A549 (cell line): ENCODE measurements around the gene KCNQ1. TPM values are rescaled to one million over a fixed set of nuclear protein-coding genes. Genes with fewer than 3 reads are reported as not detected.

ENCODE experiments used
- ATAC-seq, 2 experiments: fragments of 200-7000 bp in 1 of 2; fragments of >200 bp in 1 of 2; cut with Nextera tagmentation in 1 of 2; cut with Tn5 transposase in 1 of 2; 3 replicates each; pipeline versions ENCODE4 v1.8.0 to v1.9.1; 2018 to 2020; ENCODE audit warnings: mild to moderate bottlenecking in 1 of 2, moderate library complexity in 1 of 2
- CTCF ChIA-PET: fragments of 300-600 bp; sonication (Branson Sonifier 250); formaldehyde crosslinking; extraction: SDS; loops from one replicate; lab custom pipeline; 2021; ENCODE audit warnings: antibody characterized with exemption, inconsistent platforms; lab: Yijun Ruan, JAX
- POLR2A ChIA-PET: fragments of 350-600 bp; formaldehyde crosslinking; extraction: SDS; loops from one replicate; lab custom pipeline; 2021; ENCODE audit warnings: antibody characterized with exemption, inconsistent platforms; lab: Yijun Ruan, JAX
- DNase-seq, 2 experiments: peaks; one replicate each; pipeline versions ENCODE4 v3.0.0 to v3.0.0-alpha.2; 2011 to 2016; ENCODE audit warnings: low read depth in 1 of 2, low spot score in 1 of 2
- FAIRE-seq: peaks from 2 replicates; lab custom pipeline; 2011; peaks lifted over from hg19 to GRCh38; lab: Jason Lieb, UNC
- H3K27ac ChIP-seq, 2 experiments: fragments of >200 bp; sonication (Bioruptor Twin); formaldehyde crosslinking; 3 replicates each; pipeline ENCODE4 v1.5.1; 2016 to 2017
- H3K4me1 ChIP-seq: fragments of >200 bp; sonication (Bioruptor Twin); formaldehyde crosslinking; 3 replicates; pipeline ENCODE4 v1.6.1; 2016
- H3K4me2 ChIP-seq: fragments of >200 bp; sonication (Bioruptor Twin); formaldehyde crosslinking; 3 replicates; pipeline ENCODE4 v1.6.1; 2016
- H3K4me3 ChIP-seq: fragments of >200 bp; sonication (Bioruptor Twin); formaldehyde crosslinking; 3 replicates; pipeline ENCODE4 v1.5.1; 2016
- H3K9me3 ChIP-seq: fragments of >200 bp; sonication (Bioruptor Twin); formaldehyde crosslinking; 3 replicates; pipeline ENCODE4 v1.6.1; 2016
- EHMT2 ChIP-seq: fragments of 200-600 bp; sonication (generic); IDR thresholded peaks from 2 replicates; pipeline ENCODE4 v1.6.1; 2016; ENCODE audit warnings: antibody characterized with exemption, low read depth, mild to moderate bottlenecking, moderate library complexity
- HDAC2 ChIP-seq: fragments of 200-600 bp; sonication (generic); IDR thresholded peaks from 2 replicates; pipeline ENCODE4 v1.6.1; 2016
- HOXB5 ChIP-seq: fragments of 250-450 bp; sonication (Bioruptor Pico); IDR thresholded peaks from 2 replicates; pipeline ENCODE4 v1.5.0; 2020; ENCODE audit warnings: mild to moderate bottlenecking, moderate library complexity
- NFE2L2 ChIP-seq: fragments of 150-350 bp; conservative IDR thresholded peaks from 2 replicates; pipeline ENCODE4 v1.6.1; 2014; ENCODE audit warnings: low read length
- POLR2AphosphoS2 ChIP-seq: conservative IDR thresholded peaks from 2 replicates; pipeline ENCODE4 v1.6.1; 2012; ENCODE audit warnings: low read length, improper control_type of control experiment, inconsistent platforms
- RCOR1 ChIP-seq: fragments of 150-350 bp; IDR thresholded peaks from 2 replicates; pipeline ENCODE4 v1.6.1; 2014; ENCODE audit warnings: antibody characterized with exemption, low read length, low read depth
- RFX5 ChIP-seq: fragments of 450-650 bp; IDR thresholded peaks from 2 replicates; pipeline ENCODE4 v1.7.1; 2014; ENCODE audit warnings: antibody characterized with exemption, mild to moderate bottlenecking, moderate library complexity
- USF2 ChIP-seq: fragments of 450-650 bp; IDR thresholded peaks from 2 replicates; pipeline ENCODE4 v1.6.1; 2014; ENCODE audit warnings: antibody characterized with exemption
- ZC3H11A ChIP-seq: fragments of 450-650 bp; IDR thresholded peaks from 2 replicates; pipeline ENCODE4 v1.6.1; 2014; ENCODE audit warnings: antibody characterized with exemption, mild to moderate bottlenecking
- ZNF302 ChIP-seq: fragments of 250-450 bp; sonication (Bioruptor Pico); IDR thresholded peaks from 2 replicates; pipeline ENCODE4 v1.9.0; 2021; ENCODE audit warnings: inconsistent platforms, mild to moderate bottlenecking, moderate library complexity
- ZSCAN20 ChIP-seq: fragments of 250-450 bp; sonication (Bioruptor Pico); IDR thresholded peaks from 2 replicates; pipeline ENCODE4 v1.8.0; 2022; ENCODE audit warnings: mild to moderate bottlenecking, moderate library complexity
- WGBS: methylation state at CpG from one replicate; pipeline ENCODE4 v1.1.6; 2017; ENCODE audit errors: missing lambda C conversion rate; 5-methylcytosine and 5-hydroxymethylcytosine counted together
- polyA plus RNA-seq, 4 experiments: library from polyadenylated mRNA; depleted of rRNA in 3 of 4; stranded (reverse); fragments of >200 nt; fragmentation: RNase III in 1 of 4; extraction: RNeasy Plus Mini Kit Qiagen cat#74134 plus additional on column Dnase treatment in 1 of 4; gene quantifications; 2 replicates in 3 of 4; 3 replicates in 1 of 4; pipeline ENCODE4 v1.2.3, GENCODE V29; 2011 to 2017
- TF ChIP-seq, protein P1 (sequence below): fragments of >200 bp; sonication (Bioruptor Twin); formaldehyde crosslinking; IDR thresholded peaks from 3 replicates; pipeline ENCODE4 v1.5.1; 2016
- TF ChIP-seq, protein P2 (sequence below): IDR thresholded peaks from 2 replicates; pipeline ENCODE4 v1.6.1; 2012; ENCODE audit warnings: low read depth, borderline replicate concordance
- TF ChIP-seq, protein P3 (sequence below): fragments of 150-350 bp; IDR thresholded peaks from 2 replicates; pipeline ENCODE4 v1.6.1; 2014; ENCODE audit warnings: low read depth, mild to moderate bottlenecking, low read length

The KCNQ1 gene
- polyA plus RNA-seq, 2 of the 4 experiments (the other 2 are of a cell fraction) = 0.14 to 0.17 TPM

DNA sequence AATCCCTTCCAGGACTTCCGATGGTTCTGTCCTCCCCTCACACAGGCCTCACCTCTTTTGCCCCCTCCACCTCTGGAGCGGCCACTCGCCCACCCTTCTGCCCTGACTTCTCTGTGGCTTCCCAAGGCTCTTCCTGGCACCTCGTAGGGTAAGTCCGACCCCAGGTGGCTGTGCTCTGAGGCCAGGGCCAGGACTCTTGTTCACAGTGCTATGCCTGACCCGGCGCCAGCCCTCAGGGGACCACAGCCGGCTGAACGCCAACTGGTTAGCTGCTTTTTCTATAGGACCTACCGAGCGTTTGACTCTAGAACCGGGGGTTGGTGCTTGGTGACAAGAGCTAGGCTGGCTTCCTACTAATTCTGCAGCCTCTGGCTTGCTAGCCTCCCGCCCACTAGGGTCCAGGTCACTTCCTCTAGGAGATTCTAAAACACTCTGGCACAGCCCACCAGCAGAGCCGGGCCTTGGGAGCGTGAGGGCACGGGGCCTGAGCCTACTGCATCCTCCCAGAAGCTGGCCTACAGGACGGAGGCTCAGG, 283.4 kb downstream of the KCNQ1 start:
- DNase-seq (no peak), FAIRE-seq (no peak), ATAC-seq (no peak)
- ChIA-PET POLR2A (no interaction called here), CTCF (no interaction called here)
- WGBS = 60% methylated on average over 11 of the region's 17 CpGs
- H3K27ac ChIP-seq = no peak overlapping the region
- H3K4me2 ChIP-seq = no peak overlapping the region
- TF ChIP-seq, protein P1, sequence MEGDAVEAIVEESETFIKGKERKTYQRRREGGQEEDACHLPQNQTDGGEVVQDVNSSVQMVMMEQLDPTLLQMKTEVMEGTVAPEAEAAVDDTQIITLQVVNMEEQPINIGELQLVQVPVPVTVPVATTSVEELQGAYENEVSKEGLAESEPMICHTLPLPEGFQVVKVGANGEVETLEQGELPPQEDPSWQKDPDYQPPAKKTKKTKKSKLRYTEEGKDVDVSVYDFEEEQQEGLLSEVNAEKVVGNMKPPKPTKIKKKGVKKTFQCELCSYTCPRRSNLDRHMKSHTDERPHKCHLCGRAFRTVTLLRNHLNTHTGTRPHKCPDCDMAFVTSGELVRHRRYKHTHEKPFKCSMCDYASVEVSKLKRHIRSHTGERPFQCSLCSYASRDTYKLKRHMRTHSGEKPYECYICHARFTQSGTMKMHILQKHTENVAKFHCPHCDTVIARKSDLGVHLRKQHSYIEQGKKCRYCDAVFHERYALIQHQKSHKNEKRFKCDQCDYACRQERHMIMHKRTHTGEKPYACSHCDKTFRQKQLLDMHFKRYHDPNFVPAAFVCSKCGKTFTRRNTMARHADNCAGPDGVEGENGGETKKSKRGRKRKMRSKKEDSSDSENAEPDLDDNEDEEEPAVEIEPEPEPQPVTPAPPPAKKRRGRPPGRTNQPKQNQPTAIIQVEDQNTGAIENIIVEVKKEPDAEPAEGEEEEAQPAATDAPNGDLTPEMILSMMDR = no peak
- TF ChIP-seq, protein P2, sequence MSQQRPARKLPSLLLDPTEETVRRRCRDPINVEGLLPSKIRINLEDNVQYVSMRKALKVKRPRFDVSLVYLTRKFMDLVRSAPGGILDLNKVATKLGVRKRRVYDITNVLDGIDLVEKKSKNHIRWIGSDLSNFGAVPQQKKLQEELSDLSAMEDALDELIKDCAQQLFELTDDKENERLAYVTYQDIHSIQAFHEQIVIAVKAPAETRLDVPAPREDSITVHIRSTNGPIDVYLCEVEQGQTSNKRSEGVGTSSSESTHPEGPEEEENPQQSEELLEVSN = no peak
- no peak for TF ChIP-seq ZNF302
- TF ChIP-seq ZC3H11A = no peak
- no peak for TF ChIP-seq HDAC2
- TF ChIP-seq EHMT2 = no peak
- no peak for TF ChIP-seq NFE2L2
- no peak for TF ChIP-seq RFX5
- no peak for TF ChIP-seq ZSCAN20 (CRISPR knock-in tag)
- TF ChIP-seq HOXB5 = no peak
- TF ChIP-seq, protein P3, sequence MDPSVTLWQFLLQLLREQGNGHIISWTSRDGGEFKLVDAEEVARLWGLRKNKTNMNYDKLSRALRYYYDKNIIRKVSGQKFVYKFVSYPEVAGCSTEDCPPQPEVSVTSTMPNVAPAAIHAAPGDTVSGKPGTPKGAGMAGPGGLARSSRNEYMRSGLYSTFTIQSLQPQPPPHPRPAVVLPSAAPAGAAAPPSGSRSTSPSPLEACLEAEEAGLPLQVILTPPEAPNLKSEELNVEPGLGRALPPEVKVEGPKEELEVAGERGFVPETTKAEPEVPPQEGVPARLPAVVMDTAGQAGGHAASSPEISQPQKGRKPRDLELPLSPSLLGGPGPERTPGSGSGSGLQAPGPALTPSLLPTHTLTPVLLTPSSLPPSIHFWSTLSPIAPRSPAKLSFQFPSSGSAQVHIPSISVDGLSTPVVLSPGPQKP = no peak
- no peak overlapping the region for H3K4me3 ChIP-seq
- H3K4me1 ChIP-seq = no peaks in the 10 kb centered on the region
- H3K9me3 ChIP-seq = no peaks in the 10 kb centered on the region

- TF ChIP-seq RCOR1 = no peak
- no peak for TF ChIP-seq POLR2AphosphoS2
- TF ChIP-seq USF2 = no peak
- FAIRE-seq = no peak
- ATAC-seq = no peak
Measured at GRCh38 chr11:2728663-2729332, 284.0 kb downstream of the KCNQ1 start.

DNA sequence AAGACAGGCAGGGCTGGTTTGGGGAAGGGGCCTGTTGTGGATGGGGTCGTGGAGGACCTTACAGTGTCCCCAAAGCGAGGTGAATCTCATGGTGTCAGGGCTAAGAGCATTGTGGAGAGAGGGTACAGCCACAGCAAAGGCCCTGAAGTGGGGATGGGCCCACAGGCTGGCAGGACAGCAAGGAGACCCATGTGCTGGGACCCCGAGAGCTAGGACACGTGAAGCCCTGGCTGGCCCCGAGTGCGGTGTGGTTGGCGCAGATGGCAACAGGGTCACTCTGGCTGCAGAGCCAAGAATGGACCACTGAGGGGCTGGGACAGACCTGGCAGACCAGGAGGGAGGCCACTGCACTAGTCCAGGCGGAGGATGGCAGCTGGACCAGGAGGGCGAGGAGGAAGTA, 285.0 kb downstream of the KCNQ1 start:
- H3K9me3 ChIP-seq = no peaks in the 10 kb centered on the region
- ChIA-PET CTCF (no interaction called here), POLR2A (no interaction called here)
- no peak overlapping the region for H3K4me3 ChIP-seq
- no peak for FAIRE-seq
- DNase-seq = no peak
- no peak overlapping the region for H3K4me2 ChIP-seq
- no peak overlapping the region for H3K27ac ChIP-seq
- no peaks in the 10 kb centered on the region for H3K4me1 ChIP-seq
- ATAC-seq = no peak
- TF ChIP-seq, protein P3 = no peak
- WGBS = 73% methylated on average over 9 of the region's 9 CpGs

More at GRCh38 chr11:2728663-2729332, 284.0 kb downstream of the KCNQ1 start:
- Histone ChIP-seq H3K4me1 (no peaks in the 10 kb centered on the region), H3K27ac (no peak overlapping the region), H3K4me3 (no peak overlapping the region), H3K4me2 (no peak overlapping the region), H3K9me3 (no peaks in the 10 kb centered on the region)
- no peak for DNase-seq
- ChIA-PET POLR2A (no interaction called here), CTCF (no interaction called here)
- WGBS = 64% methylated on average over 12 of the region's 18 CpGs
